ACC112 (cell line): ENCODE data around the gene ARNT2.
"Not testable (repeated sequence)": the region's sequence is repeated elsewhere in the genome, so short reads cannot be mapped to it uniquely, and the experiment has no call there.

Experiments
- H2AFZ ChIP-seq: fragments of 200-600 bp; sonication (generic); one replicate; pipeline ENCODE4 v1.6.0; 2017; ENCODE audit warnings: antibody characterized with exemption, low read length; ENCODE audit not compliant: unreplicated experiment
- H3K27ac ChIP-seq: fragments of 200-600 bp; sonication (generic); 2 replicates; pipeline ENCODE4 v1.5.1; 2014; ENCODE audit warnings: low read depth, mild to moderate bottlenecking, antibody characterized with exemption, low read length, moderate library complexity
- H3K27me3 ChIP-seq: fragments of 200-600 bp; sonication (generic); 2 replicates; pipeline ENCODE4 v1.6.1; 2014; ENCODE audit warnings: mild to moderate bottlenecking, antibody characterized with exemption, low read length, moderate library complexity, mixed read lengths; ENCODE audit not compliant: insufficient read depth
- H3K36me3 ChIP-seq: fragments of 200-600 bp; sonication (generic); 2 replicates; pipeline ENCODE4 v1.6.1; 2016; ENCODE audit warnings: mild to moderate bottlenecking, antibody characterized with exemption, low read length, moderate library complexity, mixed read lengths; ENCODE audit not compliant: insufficient read depth
- H3K4me1 ChIP-seq: fragments of 200-600 bp; sonication (generic); one replicate; pipeline ENCODE4 v1.6.1; 2016; ENCODE audit warnings: low read length, mixed read lengths; ENCODE audit not compliant: insufficient read depth, unreplicated experiment, control insufficient read depth
- H3K4me3 ChIP-seq: fragments of 200-600 bp; sonication (generic); 2 replicates; pipeline ENCODE4 v1.5.1; 2014; ENCODE audit warnings: mild to moderate bottlenecking, low read depth, low read length
- H3K79me2 ChIP-seq: fragments of 200-600 bp; sonication (generic); one replicate; pipeline ENCODE4 v1.6.0; 2016; ENCODE audit warnings: low read length; ENCODE audit not compliant: control insufficient read depth, unreplicated experiment, insufficient read depth

The ARNT2 gene

GRCh38 chr15:80501476-80501875 lies 97.3 kb downstream of the ARNT2 start:
- Histone ChIP-seq H3K4me3 (no peak overlapping the region), H3K27ac (no peak overlapping the region), H3K4me1 (no peaks in the 10 kb centered on the region), H3K79me2 (no peaks in the 10 kb centered on the region), H2AFZ (no peak overlapping the region), H3K36me3 (no peaks in the 10 kb centered on the region), H3K27me3 (no peaks in the 10 kb centered on the region)

GRCh38 chr15:80502782-80503181 lies 98.6 kb downstream of the ARNT2 start:
- H3K79me2 ChIP-seq: no peaks in the 10 kb centered on the region
- no peaks in the 10 kb centered on the region for H3K27me3 ChIP-seq
- no peak overlapping the region for H3K27ac ChIP-seq
- H2AFZ ChIP-seq: no peak overlapping the region
- no peaks in the 10 kb centered on the region for H3K36me3 ChIP-seq
- peaks cover 3% of the 10 kb centered on the region for H3K4me1 ChIP-seq
- H3K4me3 ChIP-seq: no peak overlapping the region

GRCh38 chr15:80503319-80503952 lies 99.3 kb downstream of the ARNT2 start:
- no peak overlapping the region for H2AFZ ChIP-seq
- H3K4me3 ChIP-seq: no peak overlapping the region
- no peaks in the 10 kb centered on the region for H3K79me2 ChIP-seq
- no peak overlapping the region for H3K27ac ChIP-seq
- no peaks in the 10 kb centered on the region for H3K27me3 ChIP-seq
- no peaks in the 10 kb centered on the region for H3K36me3 ChIP-seq
- peaks cover 7% of the 10 kb centered on the region for H3K4me1 ChIP-seq

DNA sequence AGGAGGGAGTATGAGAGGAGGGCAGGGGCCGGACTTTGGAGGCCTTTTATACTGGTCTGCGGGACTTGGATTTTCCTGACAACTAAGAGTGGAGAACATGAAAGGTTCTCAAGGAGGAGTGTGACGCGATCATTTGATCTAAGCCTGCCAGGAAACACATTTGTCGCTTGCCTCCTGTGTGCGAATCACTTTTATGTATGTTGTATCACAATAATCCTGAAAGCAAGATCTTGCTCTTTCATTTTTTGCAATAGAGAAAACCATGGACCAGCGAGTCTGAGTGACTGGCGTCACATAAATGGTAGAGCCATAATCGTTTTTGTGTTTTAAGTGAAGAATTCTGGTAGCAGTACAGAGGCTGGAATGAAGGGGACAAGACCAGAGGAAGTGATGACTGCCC lies 100.7 kb downstream of the ARNT2 start:
- H3K4me3 ChIP-seq: no peak overlapping the region
- no peak overlapping the region for H3K27ac ChIP-seq

DNA sequence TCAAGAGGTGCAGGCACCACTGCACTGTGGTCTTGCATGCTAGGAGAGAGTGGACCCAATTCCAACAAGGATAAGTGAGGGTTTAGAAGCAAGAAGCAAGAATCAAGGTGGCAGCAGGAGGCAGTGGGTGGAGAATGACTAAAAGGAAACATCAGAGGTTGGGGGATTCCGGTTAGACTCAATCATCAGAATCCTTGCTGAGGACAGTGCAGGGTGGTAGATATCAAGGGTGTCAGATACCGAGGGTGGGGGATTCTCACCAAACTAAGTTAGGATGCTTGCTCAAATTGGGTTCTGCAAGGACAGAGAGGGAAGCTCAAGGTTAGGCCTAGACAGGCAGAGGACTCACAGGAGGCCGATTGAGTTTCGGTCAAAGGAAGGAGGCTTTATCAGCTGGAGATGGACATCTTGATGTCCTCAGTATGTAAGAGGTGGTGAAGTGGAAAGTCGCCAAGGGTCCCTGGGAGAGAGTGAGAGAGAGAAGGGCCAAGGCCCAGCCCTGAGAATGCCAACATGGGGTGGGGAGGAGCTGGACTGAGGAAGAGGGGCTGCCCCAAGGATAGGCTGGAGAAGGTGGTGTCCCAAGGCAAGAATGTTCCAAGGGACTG lies 102.2 kb downstream of the ARNT2 start:
- no peaks in the 10 kb centered on the region for H3K27me3 ChIP-seq
- H3K4me1 ChIP-seq: peaks cover 7% of the 10 kb centered on the region
- H3K79me2 ChIP-seq: no peaks in the 10 kb centered on the region
- H3K36me3 ChIP-seq: no peaks in the 10 kb centered on the region
- H3K27ac ChIP-seq: no peak overlapping the region
- H2AFZ ChIP-seq: no peak overlapping the region
- no peak overlapping the region for H3K4me3 ChIP-seq

More for the DNA sequence above, 100.7 kb downstream of the ARNT2 start:
- Histone ChIP-seq H3K79me2 (no peaks in the 10 kb centered on the region), H2AFZ (no peak overlapping the region), H3K4me1 (peaks cover 7% of the 10 kb centered on the region), H3K36me3 (no peaks in the 10 kb centered on the region), H3K27me3 (no peaks in the 10 kb centered on the region)

DNA sequence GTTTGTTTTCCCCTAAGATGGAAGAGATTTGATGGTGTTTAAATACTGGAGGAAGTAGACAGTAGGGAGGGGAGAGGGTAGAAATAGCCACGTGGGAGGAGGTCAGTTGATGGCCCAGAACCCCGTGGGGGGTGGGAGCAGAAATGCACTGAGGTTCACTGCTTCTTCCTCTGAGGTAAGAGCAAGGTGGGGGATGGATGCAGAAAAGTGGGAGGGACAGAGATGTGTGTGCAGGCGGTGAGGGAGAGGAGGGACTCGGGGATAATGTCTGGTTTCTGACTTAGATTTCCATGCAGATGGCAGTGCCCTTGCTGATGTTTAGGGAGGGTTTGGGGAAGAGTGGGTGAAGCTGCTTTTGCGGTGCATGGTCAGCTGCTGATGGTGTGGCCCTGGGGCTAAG lies 102.9 kb downstream of the ARNT2 start:
- H3K4me3 ChIP-seq: no peak overlapping the region
- no peak overlapping the region for H2AFZ ChIP-seq
- no peak overlapping the region for H3K27ac ChIP-seq
- no peaks in the 10 kb centered on the region for H3K79me2 ChIP-seq
- H3K27me3 ChIP-seq: no peaks in the 10 kb centered on the region
- peaks cover 7% of the 10 kb centered on the region for H3K4me1 ChIP-seq
- no peaks in the 10 kb centered on the region for H3K36me3 ChIP-seq

DNA sequence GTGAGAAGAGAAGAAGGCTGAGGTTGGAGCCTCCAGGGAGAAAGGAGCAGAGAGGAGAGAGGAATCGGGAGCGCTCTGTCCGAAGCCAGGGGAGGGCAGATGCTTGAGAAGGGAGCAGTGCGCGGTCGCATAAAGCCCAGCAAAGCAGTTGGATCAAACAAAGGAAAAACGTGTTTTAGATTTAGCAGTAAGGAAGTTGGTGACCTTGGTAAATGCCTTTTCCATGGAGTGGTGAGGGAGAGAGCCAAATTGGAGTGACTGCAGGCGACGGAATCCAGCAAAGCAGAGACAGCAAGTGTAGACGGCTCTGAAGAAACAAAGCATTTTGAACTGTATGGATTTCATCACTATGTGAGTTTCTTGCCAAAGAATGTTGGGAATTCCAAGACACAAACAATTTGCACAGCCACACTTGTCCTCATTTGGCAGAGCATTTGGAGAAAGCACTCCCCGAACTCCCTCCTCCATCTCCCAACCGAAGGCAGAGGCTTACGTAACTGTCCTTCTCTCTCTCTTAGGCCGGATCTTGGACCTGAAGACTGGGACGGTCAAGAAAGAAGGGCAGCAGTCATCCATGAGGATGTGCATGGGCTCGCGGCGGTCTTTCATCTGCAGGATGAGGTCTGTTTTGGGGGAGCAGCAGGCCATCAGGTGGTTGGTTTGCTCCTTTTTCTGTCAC lies 103.6 kb downstream of the ARNT2 start:
- Histone ChIP-seq H3K27ac (no peak overlapping the region), H3K27me3 (no peaks in the 10 kb centered on the region), H3K36me3 (no peaks in the 10 kb centered on the region), H3K79me2 (no peaks in the 10 kb centered on the region), H3K4me1 (peaks cover 8% of the 10 kb centered on the region), H3K4me3 (no peak overlapping the region), H2AFZ (no peak overlapping the region)

- Histone ChIP-seq H3K27me3 (no peaks in the 10 kb centered on the region), H3K4me3 (no peak overlapping the region), H3K36me3 (no peaks in the 10 kb centered on the region), H3K4me1 (peaks cover 18% of the 10 kb centered on the region), H2AFZ (no peak overlapping the region), H3K79me2 (no peaks in the 10 kb centered on the region), H3K27ac (no peak overlapping the region)
Observed at GRCh38 chr15:80508783-80509182, 104.6 kb downstream of the ARNT2 start.

- Histone ChIP-seq H3K4me3 (no peak overlapping the region), H2AFZ (no peak overlapping the region)
Observed at GRCh38 chr15:80509800-80510199, 105.6 kb downstream of the ARNT2 start.

GRCh38 chr15:80510985-80511384 lies 106.8 kb downstream of the ARNT2 start:
- not testable (repeated sequence) for H3K27ac ChIP-seq, H2AFZ ChIP-seq, H3K79me2 ChIP-seq, H3K27me3 ChIP-seq, H3K36me3 ChIP-seq, H3K4me3 ChIP-seq
- H3K4me1 ChIP-seq: peaks cover 26% of the 10 kb centered on the region

More at GRCh38 chr15:80509800-80510199, 105.6 kb downstream of the ARNT2 start:
- H3K79me2 ChIP-seq: no peaks in the 10 kb centered on the region
- H3K36me3 ChIP-seq: no peaks in the 10 kb centered on the region
- no peak overlapping the region for H3K27ac ChIP-seq
- H3K4me1 ChIP-seq: peaks cover 26% of the 10 kb centered on the region
- H3K27me3 ChIP-seq: no peaks in the 10 kb centered on the region
